ENCODE results near the gene AFF4. TPM values are rescaled to one million over a fixed set of nuclear protein-coding genes. Genes with fewer than 3 reads are reported as not detected.
"Not testable (repeated sequence)": the region's sequence is repeated elsewhere in the genome, so short reads cannot be mapped to it uniquely, and the experiment has no call there.

Gene AFF4
- total and polyA plus RNA-seq, 4 donors = 8.9 to 103 (median 41.9) TPM

DNA sequence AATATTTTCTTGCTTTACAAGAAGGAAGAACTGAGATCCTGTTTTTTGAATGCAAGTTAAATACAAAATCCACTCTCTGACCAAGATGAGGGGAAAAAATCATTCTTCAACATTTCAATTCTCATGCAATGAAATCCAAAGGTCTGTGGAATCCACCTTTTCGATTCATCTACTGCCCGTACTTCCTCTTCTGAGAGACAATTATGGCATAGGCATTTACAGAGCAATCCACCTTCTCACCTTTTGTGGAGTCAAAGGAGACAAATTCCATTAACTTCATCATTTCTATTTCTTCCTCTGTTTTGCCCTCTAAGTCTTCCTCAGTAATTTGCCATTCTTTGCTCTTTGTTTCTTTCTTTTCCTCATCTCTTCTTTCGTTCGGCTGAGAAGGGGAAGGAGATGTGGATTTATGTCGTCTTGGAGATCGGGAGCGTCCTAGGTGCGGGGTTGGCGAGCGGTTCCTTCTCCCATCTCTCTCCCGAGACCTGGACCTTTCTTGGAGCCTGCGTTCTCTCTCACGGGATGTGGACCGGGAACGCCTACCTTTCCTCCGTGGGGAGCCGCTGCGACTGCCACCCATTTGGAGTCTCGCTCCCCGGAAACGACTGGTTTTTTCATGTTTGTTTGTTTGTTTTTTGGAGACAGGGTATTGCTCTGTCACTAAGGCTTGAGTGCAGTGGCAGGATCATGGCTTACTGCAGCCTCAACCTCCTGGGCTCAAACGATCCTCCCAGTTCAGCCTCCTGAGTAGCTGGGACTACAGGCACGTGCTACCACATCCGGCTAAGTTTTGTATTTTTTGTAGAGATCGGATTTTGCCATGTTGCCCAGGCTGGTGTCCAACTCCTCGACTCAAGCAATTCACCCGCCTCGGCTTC lies 24.3 kb upstream of the AFF4 start:
- DNase-seq = no peak
- Histone ChIP-seq H3K4me1 (ENCODE audit: control insufficient read depth in 5 of 5, insufficient read depth in 5 of 5, low read length in 5 of 5) (no peaks in the 10 kb centered on the region), H3K36me3 (ENCODE audit: control insufficient read depth in 4 of 4, insufficient read depth in 4 of 4, low read length in 4 of 4) (no peaks in the 10 kb centered on the region), H3K27ac (ENCODE audit: low read depth in 1 of 2, low read length in 1 of 2) (no peak overlapping the region), H3K9me3 (ENCODE audit: control insufficient read depth in 4 of 4, insufficient read depth in 3 of 4, low read length in 3 of 4) (no peaks in the 10 kb centered on the region), H3K4me3 (no peak overlapping the region), H3K9ac (ENCODE audit: insufficient read depth in 1 of 2, low read length in 2 of 2) (no peak overlapping the region), H3K27me3 (ENCODE audit: control insufficient read depth in 3 of 3, insufficient read depth in 3 of 3, low read length in 2 of 3) (no peaks in the 10 kb centered on the region)
- ATAC-seq (ENCODE audit: insufficient read depth, low FRiP score) = no peak
- TF ChIP-seq, protein P1, sequence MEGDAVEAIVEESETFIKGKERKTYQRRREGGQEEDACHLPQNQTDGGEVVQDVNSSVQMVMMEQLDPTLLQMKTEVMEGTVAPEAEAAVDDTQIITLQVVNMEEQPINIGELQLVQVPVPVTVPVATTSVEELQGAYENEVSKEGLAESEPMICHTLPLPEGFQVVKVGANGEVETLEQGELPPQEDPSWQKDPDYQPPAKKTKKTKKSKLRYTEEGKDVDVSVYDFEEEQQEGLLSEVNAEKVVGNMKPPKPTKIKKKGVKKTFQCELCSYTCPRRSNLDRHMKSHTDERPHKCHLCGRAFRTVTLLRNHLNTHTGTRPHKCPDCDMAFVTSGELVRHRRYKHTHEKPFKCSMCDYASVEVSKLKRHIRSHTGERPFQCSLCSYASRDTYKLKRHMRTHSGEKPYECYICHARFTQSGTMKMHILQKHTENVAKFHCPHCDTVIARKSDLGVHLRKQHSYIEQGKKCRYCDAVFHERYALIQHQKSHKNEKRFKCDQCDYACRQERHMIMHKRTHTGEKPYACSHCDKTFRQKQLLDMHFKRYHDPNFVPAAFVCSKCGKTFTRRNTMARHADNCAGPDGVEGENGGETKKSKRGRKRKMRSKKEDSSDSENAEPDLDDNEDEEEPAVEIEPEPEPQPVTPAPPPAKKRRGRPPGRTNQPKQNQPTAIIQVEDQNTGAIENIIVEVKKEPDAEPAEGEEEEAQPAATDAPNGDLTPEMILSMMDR (IDR thresholded peaks at IDR 0.05; ENCODE audit: control extremely low read depth, extremely low read depth) = no peak
- 76 to 85% methylated on average over 28 of the region's 28 CpGs for WGBS, 2 donors

DNA sequence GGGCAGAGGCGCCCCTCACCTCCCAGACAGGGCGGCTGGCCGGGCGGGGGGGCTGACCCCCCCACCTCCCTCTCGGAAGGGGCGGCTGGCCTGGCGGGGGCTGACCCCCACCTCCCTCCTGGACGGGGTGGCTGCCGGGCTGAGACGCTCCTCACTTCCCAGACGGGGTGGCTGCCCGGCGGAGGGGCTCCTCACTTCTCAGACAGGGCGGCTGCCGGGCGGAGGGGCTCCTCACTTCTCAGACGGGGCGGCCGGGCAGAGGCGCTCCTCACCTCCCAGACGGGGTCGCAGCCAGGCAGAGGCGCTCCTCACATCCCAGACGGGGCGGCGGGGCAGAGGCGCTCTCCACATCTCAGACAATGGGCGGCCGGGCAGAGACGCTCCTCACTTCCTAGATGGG lies 19.5 kb upstream of the AFF4 start:
- not testable (repeated sequence) for H3K27ac ChIP-seq (ENCODE audit: low read depth in 1 of 2, low read length in 1 of 2); H3K36me3 ChIP-seq (ENCODE audit: control insufficient read depth in 4 of 4, insufficient read depth in 4 of 4, low read length in 4 of 4); ATAC-seq (ENCODE audit: insufficient read depth, low FRiP score); DNase-seq; H3K9ac ChIP-seq (ENCODE audit: insufficient read depth in 1 of 2, low read length in 2 of 2); H3K4me3 ChIP-seq; H3K9me3 ChIP-seq (ENCODE audit: control insufficient read depth in 4 of 4, insufficient read depth in 3 of 4, low read length in 3 of 4); H3K4me1 ChIP-seq (ENCODE audit: control insufficient read depth in 5 of 5, insufficient read depth in 5 of 5, low read length in 5 of 5); H3K27me3 ChIP-seq (ENCODE audit: control insufficient read depth in 3 of 3, insufficient read depth in 3 of 3, low read length in 2 of 3)
- WGBS, 2 donors = 95 to 96% methylated on average over 27 to 30 of the region's 30 CpGs

DNA sequence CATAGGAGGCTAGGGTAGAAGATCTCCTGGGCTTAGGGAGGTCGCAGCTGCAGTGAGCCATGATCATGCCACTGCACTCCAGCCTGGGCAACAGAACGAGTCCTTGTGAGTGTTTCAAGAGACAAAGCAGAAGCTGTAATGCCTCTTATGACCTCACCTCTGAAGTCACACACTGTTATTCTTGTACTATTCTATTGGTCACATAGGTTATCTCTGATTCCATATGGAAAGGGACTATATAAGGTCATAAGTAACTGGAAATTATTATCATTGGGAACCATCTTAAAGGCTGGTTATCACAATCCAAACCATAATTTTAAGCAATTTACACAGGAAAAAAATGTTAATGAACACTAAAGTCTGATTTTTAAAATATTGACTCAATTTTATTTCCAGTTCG lies 17.9 kb upstream of the AFF4 start:
- no peak overlapping the region for H3K4me3 ChIP-seq
- H3K9ac ChIP-seq (ENCODE audit: insufficient read depth in 1 of 2, low read length in 2 of 2) = no peak overlapping the region
- no peaks in the 10 kb centered on the region for H3K9me3 ChIP-seq (ENCODE audit: control insufficient read depth in 4 of 4, insufficient read depth in 3 of 4, low read length in 3 of 4)
- H3K36me3 ChIP-seq (ENCODE audit: control insufficient read depth in 4 of 4, insufficient read depth in 4 of 4, low read length in 4 of 4) = no peaks in the 10 kb centered on the region
- DNase-seq (no peak), ATAC-seq (ENCODE audit: insufficient read depth, low FRiP score) (no peak)
- H3K4me1 ChIP-seq (ENCODE audit: control insufficient read depth in 5 of 5, insufficient read depth in 5 of 5, low read length in 5 of 5) = no peaks in the 10 kb centered on the region
- no peaks in the 10 kb centered on the region for H3K27me3 ChIP-seq (ENCODE audit: control insufficient read depth in 3 of 3, insufficient read depth in 3 of 3, low read length in 2 of 3)
- TF ChIP-seq, protein P1 (IDR thresholded peaks at IDR 0.05; ENCODE audit: control extremely low read depth, extremely low read depth) = no peak
- H3K27ac ChIP-seq (ENCODE audit: low read depth in 1 of 2, low read length in 1 of 2) = no peak overlapping the region
- WGBS, 2 donors = 91 to 98% methylated on average over 3 of the region's 3 CpGs

DNA sequence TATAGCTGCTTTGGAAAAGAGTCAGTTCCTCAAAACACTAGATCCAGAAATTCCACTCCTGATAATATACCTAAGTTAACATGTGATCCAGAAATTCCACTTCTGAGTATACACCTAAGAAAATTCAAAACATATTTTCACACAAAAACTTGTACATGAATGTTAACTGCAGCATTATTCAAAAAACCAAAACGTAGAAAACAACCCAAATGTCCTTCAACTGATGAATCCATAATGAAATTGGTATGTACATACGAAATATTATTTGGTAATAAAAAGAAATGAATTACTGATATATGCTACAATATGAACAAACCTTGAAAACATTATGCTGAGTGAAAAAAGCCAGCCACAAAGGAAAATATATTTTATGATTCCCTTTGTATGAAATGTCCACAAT lies 16.5 kb upstream of the AFF4 start:
- Histone ChIP-seq H3K9ac (ENCODE audit: insufficient read depth in 1 of 2, low read length in 2 of 2) (no peak overlapping the region), H3K36me3 (ENCODE audit: control insufficient read depth in 4 of 4, insufficient read depth in 4 of 4, low read length in 4 of 4) (no peaks in the 10 kb centered on the region), H3K4me1 (ENCODE audit: control insufficient read depth in 5 of 5, insufficient read depth in 5 of 5, low read length in 5 of 5) (no peaks in the 10 kb centered on the region), H3K27me3 (ENCODE audit: control insufficient read depth in 3 of 3, insufficient read depth in 3 of 3, low read length in 2 of 3) (no peaks in the 10 kb centered on the region), H3K4me3 (no peak overlapping the region), H3K9me3 (ENCODE audit: control insufficient read depth in 4 of 4, insufficient read depth in 3 of 4, low read length in 3 of 4) (no peaks in the 10 kb centered on the region), H3K27ac (ENCODE audit: low read depth in 1 of 2, low read length in 1 of 2) (no peak overlapping the region)
- ATAC-seq (ENCODE audit: insufficient read depth, low FRiP score) (no peak), DNase-seq (no peak)
- TF ChIP-seq, protein P1 (IDR thresholded peaks at IDR 0.05; ENCODE audit: control extremely low read depth, extremely low read depth) = no peak
- 78 to 86% methylated on average over 2 of the region's 2 CpGs for WGBS, 2 donors

Data from lung (tissue), 12 donors.